HEK293 (cell line): ENCODE data around the gene CLDN6.

Experiments
- CTCF ChIA-PET: fragments of 350-600 bp; formaldehyde crosslinking; extraction: SDS; loops from one replicate; lab custom pipeline; 2021; ENCODE audit warnings: antibody characterized with exemption; lab: Yijun Ruan, JAX
- POLR2A ChIA-PET: fragments of 300-600 bp; formaldehyde crosslinking; extraction: SDS; loops from one replicate; lab custom pipeline; 2020; ENCODE audit warnings: antibody characterized with exemption, inconsistent platforms; lab: Yijun Ruan, JAX
- H3K27ac ChIP-seq: fragments of 200-500 bp; sonication (Bioruptor generic); 2 replicates; pipeline ENCODE4 v1.5.1; 2014; ENCODE audit warnings: low read depth, low read length, control low read depth, inconsistent platforms; ENCODE audit errors: extremely low read depth
- H3K36me3 ChIP-seq, 2 experiments: fragments of 200-500 bp in 1 of 2; sonication (Bioruptor generic) in 1 of 2; 1 replicate in 1 of 2; 2 replicates in 1 of 2; pipeline ENCODE4 v1.5.1; 2014 to 2017; ENCODE audit warnings: inconsistent platforms in 2 of 2, low read length in 2 of 2; ENCODE audit not compliant: control insufficient read depth in 2 of 2, insufficient read depth in 1 of 2
- H3K4me1 ChIP-seq: fragments of 200-500 bp; sonication (Bioruptor generic); 2 replicates; pipeline ENCODE4 v1.5.1; 2014; ENCODE audit warnings: mild to moderate bottlenecking, low read length, inconsistent platforms; ENCODE audit not compliant: control insufficient read depth, insufficient read depth
- H3K4me3 ChIP-seq: 2 replicates; pipeline ENCODE4 v1.5.1; 2011; ENCODE audit warnings: low read depth, mild to moderate bottlenecking, control low read depth, low read length, moderate library complexity
- H3K9me3 ChIP-seq: fragments of 200-500 bp; sonication (Bioruptor generic); 2 replicates; pipeline ENCODE4 v1.5.1; 2014; ENCODE audit warnings: low read depth, low read length, inconsistent platforms; ENCODE audit not compliant: control insufficient read depth, insufficient read depth
- IKZF3 ChIP-seq: fragments of 450-650 bp; IDR thresholded peaks from 2 replicates; pipeline ENCODE4 v1.5.0; 2018; ENCODE audit warnings: missing biosample characterization, mild to moderate bottlenecking, missing genetic modification characterization, moderate library complexity
- KLF1 ChIP-seq: fragments of 450-650 bp; formaldehyde crosslinking; IDR thresholded peaks from 2 replicates; pipeline ENCODE4 v1.5.1; 2016; ENCODE audit warnings: missing biosample characterization, missing genetic modification characterization
- PRDM2 ChIP-seq: fragments of 450-650 bp; formaldehyde crosslinking; IDR thresholded peaks from 2 replicates; pipeline ENCODE4 v1.5.1; 2016; ENCODE audit warnings: missing biosample characterization, missing genetic modification characterization, borderline replicate concordance
- SETDB1 ChIP-seq: IDR thresholded peaks from one replicate; pipeline ENCODE4 v1.6.1; 2017; ENCODE audit warnings: mild to moderate bottlenecking, low read length, moderate library complexity, mixed read lengths; ENCODE audit not compliant: insufficient read length
- ZNF19 ChIP-seq: fragments of 450-650 bp; formaldehyde crosslinking; IDR thresholded peaks from 2 replicates; pipeline ENCODE4; 2016; ENCODE audit warnings: missing biosample characterization, missing genetic modification characterization, low read depth
- ZNF335 ChIP-seq: fragments of 450-650 bp; formaldehyde crosslinking; conservative IDR thresholded peaks from 2 replicates; pipeline ENCODE4 v1.5.1; 2016; ENCODE audit warnings: missing biosample characterization, missing genetic modification characterization
- ZNF548 ChIP-seq: fragments of 450-650 bp; formaldehyde crosslinking; IDR thresholded peaks from 2 replicates; pipeline ENCODE4 v1.5.1; 2016; ENCODE audit warnings: missing biosample characterization, missing genetic modification characterization
- ZNF558 ChIP-seq: fragments of 450-650 bp; formaldehyde crosslinking; IDR thresholded peaks from 2 replicates; pipeline ENCODE4 v1.5.1; 2016; ENCODE audit warnings: missing biosample characterization, missing genetic modification characterization
- ZNF571 ChIP-seq: fragments of 450-650 bp; formaldehyde crosslinking; IDR thresholded peaks from 2 replicates; pipeline ENCODE4 v1.5.0; 2017; ENCODE audit warnings: missing biosample characterization, missing genetic modification characterization
- ZNF707 ChIP-seq: fragments of 450-650 bp; formaldehyde crosslinking; IDR thresholded peaks from 2 replicates; pipeline ENCODE4 v1.5.1; 2016; ENCODE audit warnings: missing biosample characterization, missing genetic modification characterization
- TF ChIP-seq, protein P1 (sequence below): fragments of 450-650 bp; formaldehyde crosslinking; IDR thresholded peaks from 2 replicates; pipeline ENCODE4 v1.5.1; 2016; ENCODE audit warnings: missing biosample characterization, missing genetic modification characterization
- TF ChIP-seq, protein P2 (sequence below): fragments of 450-650 bp; formaldehyde crosslinking; IDR thresholded peaks from 2 replicates; pipeline ENCODE4 v1.5.1; 2017; ENCODE audit warnings: missing biosample characterization, mild to moderate bottlenecking, missing genetic modification characterization, moderate library complexity
- TF ChIP-seq, protein P3 (sequence below): fragments of 450-650 bp; formaldehyde crosslinking; IDR thresholded peaks from 2 replicates; pipeline ENCODE4; 2016; ENCODE audit warnings: missing biosample characterization, missing genetic modification characterization

Gene CLDN6

DNA sequence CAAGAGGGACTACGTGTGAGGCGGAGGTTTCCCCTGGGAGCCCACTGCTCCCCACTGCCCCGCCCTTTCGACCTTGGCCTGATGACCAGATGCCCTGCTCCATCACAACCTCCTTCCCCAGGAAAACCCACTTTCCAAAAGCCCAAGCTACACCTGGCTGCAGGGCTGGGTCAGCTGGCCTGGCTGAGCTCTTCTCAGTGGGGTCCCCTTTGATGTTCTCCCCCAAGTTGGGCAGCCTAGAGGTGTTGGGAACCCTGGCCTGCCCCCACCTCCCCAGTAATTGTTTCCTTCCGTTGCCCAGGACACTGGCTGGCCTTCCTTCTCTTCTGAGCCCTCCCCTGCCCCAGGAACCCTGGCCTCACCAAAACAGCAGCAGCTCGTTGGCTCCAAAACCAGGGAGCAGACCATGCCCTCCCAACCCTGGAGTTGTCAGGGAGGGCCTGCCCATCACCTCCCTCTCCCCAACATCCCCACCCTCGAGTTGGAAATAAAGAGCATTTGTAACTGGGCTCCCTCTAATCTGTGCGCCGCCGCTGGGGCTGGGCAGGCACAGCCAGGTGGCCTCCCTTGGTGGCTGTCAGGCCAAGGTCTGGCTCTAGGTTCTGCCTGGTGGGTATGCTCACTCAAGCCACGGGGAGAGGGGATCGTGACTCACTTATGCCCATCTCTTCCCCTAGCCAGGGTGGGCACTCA, 3.8 kb downstream of the CLDN6 start:
- ChIA-PET POLR2A (interaction anchor here (0.6 kb wide), 1 partner anchor 21 kb away, joined by 9 read pairs; no protein-coding TSS in a partner anchor), CTCF (interaction anchor here (0.7 kb wide), 1 partner anchor 14 kb away, joined by 3 read pairs; no protein-coding TSS in a partner anchor)
- Histone ChIP-seq H3K9me3 (no peaks in the 10 kb centered on the region), H3K4me3 (no peak overlapping the region), H3K27ac (no peak overlapping the region), H3K4me1 (no peaks in the 10 kb centered on the region; the same call in 1 of the 2 replicates), H3K36me3 (no peaks in the 10 kb centered on the region)
- TF ChIP-seq, protein P1, sequence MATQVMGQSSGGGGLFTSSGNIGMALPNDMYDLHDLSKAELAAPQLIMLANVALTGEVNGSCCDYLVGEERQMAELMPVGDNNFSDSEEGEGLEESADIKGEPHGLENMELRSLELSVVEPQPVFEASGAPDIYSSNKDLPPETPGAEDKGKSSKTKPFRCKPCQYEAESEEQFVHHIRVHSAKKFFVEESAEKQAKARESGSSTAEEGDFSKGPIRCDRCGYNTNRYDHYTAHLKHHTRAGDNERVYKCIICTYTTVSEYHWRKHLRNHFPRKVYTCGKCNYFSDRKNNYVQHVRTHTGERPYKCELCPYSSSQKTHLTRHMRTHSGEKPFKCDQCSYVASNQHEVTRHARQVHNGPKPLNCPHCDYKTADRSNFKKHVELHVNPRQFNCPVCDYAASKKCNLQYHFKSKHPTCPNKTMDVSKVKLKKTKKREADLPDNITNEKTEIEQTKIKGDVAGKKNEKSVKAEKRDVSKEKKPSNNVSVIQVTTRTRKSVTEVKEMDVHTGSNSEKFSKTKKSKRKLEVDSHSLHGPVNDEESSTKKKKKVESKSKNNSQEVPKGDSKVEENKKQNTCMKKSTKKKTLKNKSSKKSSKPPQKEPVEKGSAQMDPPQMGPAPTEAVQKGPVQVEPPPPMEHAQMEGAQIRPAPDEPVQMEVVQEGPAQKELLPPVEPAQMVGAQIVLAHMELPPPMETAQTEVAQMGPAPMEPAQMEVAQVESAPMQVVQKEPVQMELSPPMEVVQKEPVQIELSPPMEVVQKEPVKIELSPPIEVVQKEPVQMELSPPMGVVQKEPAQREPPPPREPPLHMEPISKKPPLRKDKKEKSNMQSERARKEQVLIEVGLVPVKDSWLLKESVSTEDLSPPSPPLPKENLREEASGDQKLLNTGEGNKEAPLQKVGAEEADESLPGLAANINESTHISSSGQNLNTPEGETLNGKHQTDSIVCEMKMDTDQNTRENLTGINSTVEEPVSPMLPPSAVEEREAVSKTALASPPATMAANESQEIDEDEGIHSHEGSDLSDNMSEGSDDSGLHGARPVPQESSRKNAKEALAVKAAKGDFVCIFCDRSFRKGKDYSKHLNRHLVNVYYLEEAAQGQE (tag by site-specific recombination): no peak
- TF ChIP-seq ZNF571 (tag by site-specific recombination) (no peak), KLF1 (tag by site-specific recombination) (no peak), IKZF3 (no peak), ZNF707 (tag by site-specific recombination) (no peak), ZNF548 (tag by site-specific recombination) (no peak)
- TF ChIP-seq, protein P2, sequence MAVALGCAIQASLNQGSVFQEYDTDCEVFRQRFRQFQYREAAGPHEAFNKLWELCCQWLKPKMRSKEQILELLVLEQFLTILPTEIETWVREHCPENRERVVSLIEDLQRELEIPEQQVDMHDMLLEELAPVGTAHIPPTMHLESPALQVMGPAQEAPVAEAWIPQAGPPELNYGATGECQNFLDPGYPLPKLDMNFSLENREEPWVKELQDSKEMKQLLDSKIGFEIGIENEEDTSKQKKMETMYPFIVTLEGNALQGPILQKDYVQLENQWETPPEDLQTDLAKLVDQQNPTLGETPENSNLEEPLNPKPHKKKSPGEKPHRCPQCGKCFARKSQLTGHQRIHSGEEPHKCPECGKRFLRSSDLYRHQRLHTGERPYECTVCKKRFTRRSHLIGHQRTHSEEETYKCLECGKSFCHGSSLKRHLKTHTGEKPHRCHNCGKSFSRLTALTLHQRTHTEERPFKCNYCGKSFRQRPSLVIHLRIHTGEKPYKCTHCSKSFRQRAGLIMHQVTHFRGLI (tag by site-specific recombination): no peak
- TF ChIP-seq, protein P3, sequence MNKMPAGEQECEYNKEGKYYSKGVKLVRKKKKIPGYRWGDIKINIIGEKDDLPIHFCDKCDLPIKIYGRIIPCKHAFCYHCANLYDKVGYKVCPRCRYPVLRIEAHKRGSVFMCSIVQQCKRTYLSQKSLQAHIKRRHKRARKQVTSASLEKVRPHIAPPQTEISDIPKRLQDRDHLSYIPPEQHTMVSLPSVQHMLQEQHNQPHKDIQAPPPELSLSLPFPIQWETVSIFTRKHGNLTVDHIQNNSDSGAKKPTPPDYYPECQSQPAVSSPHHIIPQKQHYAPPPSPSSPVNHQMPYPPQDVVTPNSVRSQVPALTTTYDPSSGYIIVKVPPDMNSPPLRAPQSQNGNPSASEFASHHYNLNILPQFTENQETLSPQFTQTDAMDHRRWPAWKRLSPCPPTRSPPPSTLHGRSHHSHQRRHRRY (tag by site-specific recombination): no peak

GRCh38 chr16:3013491-3013951, 4.5 kb downstream of the CLDN6 start:
- no peaks in the 10 kb centered on the region for H3K9me3 ChIP-seq
- no peak overlapping the region for H3K27ac ChIP-seq
- no peak for TF ChIP-seq SETDB1
- no peak for TF ChIP-seq PRDM2 (tag by site-specific recombination)
- TF ChIP-seq ZNF558 (tag by site-specific recombination): no peak
- TF ChIP-seq ZNF335 (tag by site-specific recombination): no peak
- TF ChIP-seq ZNF19 (tag by site-specific recombination): no peak
- no peaks in the 10 kb centered on the region for H3K36me3 ChIP-seq
- POLR2A ChIA-PET: no interaction called here
- H3K4me3 ChIP-seq: no peak overlapping the region
- no peaks in the 10 kb centered on the region; the same call in 1 of the 2 replicates for H3K4me1 ChIP-seq
- CTCF ChIA-PET: interaction anchor here (0.6 kb wide), 1 partner anchor 29 kb away, joined by 3 read pairs; no protein-coding TSS in a partner anchor
